ENCODE results near the gene WNT3A. TPM values are rescaled to one million over a fixed set of nuclear protein-coding genes. Genes with fewer than 3 reads are reported as not detected.

WNT3A gene
- 0.14 and 0.28 TPM in 2 replicates for total RNA-seq

DNA sequence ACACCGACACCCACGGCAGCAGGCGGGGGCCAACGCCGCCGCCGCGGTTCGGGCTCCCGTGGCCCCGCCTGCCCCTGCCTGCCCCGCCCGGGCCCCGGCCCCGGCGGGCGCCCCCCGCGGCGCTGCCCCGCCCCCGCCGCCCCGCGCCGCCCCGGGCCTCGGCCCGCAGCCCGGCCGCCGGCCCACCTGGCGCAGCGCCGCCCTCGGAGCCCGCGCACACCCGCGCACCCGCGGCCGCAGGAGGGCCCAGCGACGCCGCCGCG lies at the start of gene WNT3A:
WNT3A (plus strand) TSS at position 213 of the 263 bp plus-strand sequence. CDS start 131 bp downstream, outside the sequence.

GRCh38 chr1:228082214-228082917 lies 75.6 kb downstream of the WNT3A start, which contains the start of gene ARF1:
Gene ARF1, plus strand, starts transcription at chr1:228082708. Its CDS starts 14,407 bp downstream, at chr1:228097115.

GRCh38 chr1:228102791-228103620 lies 96.2 kb downstream of the WNT3A start, which contains the start of gene C1orf35:
Gene C1orf35, minus strand, starts transcription at chr1:228103325. Its CDS starts 98 bp downstream, at chr1:228103227.

DNA sequence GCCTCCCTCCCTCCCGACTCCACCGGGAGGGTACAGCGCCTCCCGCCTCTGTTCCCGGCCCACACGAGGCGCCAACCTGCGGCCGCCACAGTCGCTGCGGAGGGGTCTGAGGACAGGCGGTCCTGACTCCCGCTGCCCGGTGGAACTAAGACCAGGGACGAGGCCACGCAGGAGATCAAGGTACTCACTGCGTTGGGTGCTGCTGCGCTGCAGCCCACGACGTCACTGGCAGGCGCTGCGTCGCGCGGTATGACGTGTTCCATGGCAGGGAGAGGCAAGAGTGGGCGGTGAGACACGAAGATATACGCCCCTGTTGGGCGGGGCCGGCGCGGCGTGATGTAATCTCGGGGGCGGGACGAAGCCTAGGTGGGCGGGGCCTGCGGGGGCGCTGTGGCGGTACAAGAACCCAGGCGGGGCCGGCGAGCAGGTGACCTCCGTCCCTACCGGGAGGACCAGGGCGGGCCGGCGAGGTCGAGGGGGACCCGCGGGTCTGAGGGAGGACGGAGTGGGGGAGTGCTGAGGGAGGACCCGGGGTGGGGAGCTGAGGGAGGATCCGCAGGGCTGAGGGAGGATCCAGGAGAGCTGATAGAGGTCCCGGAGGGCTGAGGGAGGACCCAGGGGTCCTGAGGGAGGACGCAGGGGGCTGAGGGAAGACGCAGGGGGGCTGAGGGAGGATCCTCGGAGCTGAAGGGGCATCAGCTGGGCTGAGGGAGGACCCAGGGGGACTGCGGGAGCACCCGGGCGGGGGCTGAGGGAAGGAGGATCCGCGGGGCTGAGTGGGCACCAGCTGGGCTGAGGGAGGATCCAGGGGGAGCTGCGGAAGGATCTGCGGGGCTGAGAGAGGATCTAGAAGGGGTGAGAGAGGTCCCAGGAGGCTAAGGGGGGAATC lies 102.5 kb downstream of the WNT3A start, which contains the start of gene MRPL55:
MRPL55 (minus strand) TSS at position 227 of the 889 bp plus-strand sequence. CDS start 1,039 bp downstream, outside the sequence.

Other genes starting within 250 kb of the WNT3A start
- gene PRSS38, start 191.3 kb upstream of the WNT3A start, total RNA-seq = not detected in 2 replicates
- 1.2 and 1.5 TPM in 2 replicates for gene WNT9A, start 59.1 kb upstream of the WNT3A start, total RNA-seq
- gene ARF1, start 75.7 kb downstream of the WNT3A start, total RNA-seq = 302 and 424 TPM in 2 replicates
- 23.6 and 27.2 TPM in 2 replicates for gene C1orf35, start 96.3 kb downstream of the WNT3A start, total RNA-seq
- gene MRPL55, start 102.3 kb downstream of the WNT3A start, total RNA-seq = 119 and 123 TPM in 2 replicates
- gene GUK1, start 133.3 kb downstream of the WNT3A start, total RNA-seq = 394 and 419 TPM in 2 replicates
- 0.99 and 2.3 TPM in 2 replicates for gene GJC2, start 142.9 kb downstream of the WNT3A start, total RNA-seq
- gene IBA57, start 158.8 kb downstream of the WNT3A start, total RNA-seq = 1.8 and 3.2 TPM in 2 replicates
- gene OBSCN, start 201.0 kb downstream of the WNT3A start, total RNA-seq = 1.3 and 4.0 TPM in 2 replicates